Vagina (tissue), 2 donors: Measurements from ENCODE around the gene ST6GAL2. TPM values are rescaled to one million over a fixed set of nuclear protein-coding genes. Genes with fewer than 3 reads are reported as not detected.

ENCODE experiments used
- DNase-seq, 2 donors: peaks; one replicate each; pipeline ENCODE4 v3.0.0-alpha.2; 2017; ENCODE audit errors: extremely low spot score in 2 of 2
- H3K27ac ChIP-seq: fragments of 200-600 bp; sonication (generic); one replicate; pipeline ENCODE4 v1.5.1; 2019
- H3K27me3 ChIP-seq: fragments of 200-600 bp; sonication (generic); one replicate; pipeline ENCODE4 v1.5.1; 2019
- H3K36me3 ChIP-seq, 2 donors: fragments of 200-600 bp; sonication (generic); one replicate each; pipeline ENCODE4 v1.5.1; 2017 to 2019
- H3K4me1 ChIP-seq: fragments of 200-600 bp; sonication (generic); one replicate; pipeline ENCODE4 v1.5.1; 2019
- H3K4me3 ChIP-seq, 2 donors: fragments of 200-600 bp; sonication (generic); 1 replicate in 1 of 2; 2 replicates in 1 of 2; pipeline ENCODE4 v1.5.1; 2016 to 2019
- H3K9me3 ChIP-seq: fragments of 200-600 bp; sonication (generic); one replicate; pipeline ENCODE4 v1.5.1; 2019
- POLR2A ChIP-seq, 2 donors: fragments of 450-650 bp; IDR thresholded peaks; one replicate each; pipeline ENCODE4 v1.6.1; 2017; ENCODE audit warnings: antibody characterized with exemption in 2 of 2, mild to moderate bottlenecking in 2 of 2, moderate library complexity in 2 of 2
- POLR2AphosphoS5 ChIP-seq, 2 donors: sonication (generic); formaldehyde crosslinking; IDR thresholded peaks; one replicate each; pipeline ENCODE4 v1.9.0; 2017; ENCODE audit warnings: antibody characterized with exemption in 2 of 2, mild to moderate bottlenecking in 2 of 2, low read depth in 1 of 2; ENCODE audit not compliant: insufficient read depth in 1 of 2
- intact Hi-C: fragments of 100-400 bp; cut with DNase I; formaldehyde crosslinking; loops from one replicate; pipeline ENCODE4 v1.15.1; 2023
- total RNA-seq: library from RNA; depleted of rRNA; stranded (reverse); fragments of >200 nt; gene quantifications from one replicate; pipeline ENCODE4 v1.2.3, GENCODE V29; 2016
- TF ChIP-seq, protein P1 (sequence below), 3 experiments: fragments of 450-650 bp in 2 of 3; fragments of 200-600 bp in 1 of 3; sonication (generic) in 1 of 3; IDR thresholded peaks; one replicate each; pipeline ENCODE4 v1.5.1; 2017 to 2019; ENCODE audit warnings: antibody characterized with exemption in 3 of 3, mild to moderate bottlenecking in 2 of 3, moderate library complexity in 2 of 3

The ST6GAL2 gene
- total RNA-seq, 1 donor from 2014 or later = 2.9 TPM

GRCh38 chr2:106843910-106844250, 42.1 kb downstream of the ST6GAL2 start:
- TF ChIP-seq POLR2A (IDR thresholded peaks at IDR 0.05) (no peak), POLR2AphosphoS5 (IDR thresholded peaks at IDR 0.05; ENCODE audit: insufficient read depth in 1 of 2, low read depth in 1 of 2) (no peak)
- TF ChIP-seq, protein P1, sequence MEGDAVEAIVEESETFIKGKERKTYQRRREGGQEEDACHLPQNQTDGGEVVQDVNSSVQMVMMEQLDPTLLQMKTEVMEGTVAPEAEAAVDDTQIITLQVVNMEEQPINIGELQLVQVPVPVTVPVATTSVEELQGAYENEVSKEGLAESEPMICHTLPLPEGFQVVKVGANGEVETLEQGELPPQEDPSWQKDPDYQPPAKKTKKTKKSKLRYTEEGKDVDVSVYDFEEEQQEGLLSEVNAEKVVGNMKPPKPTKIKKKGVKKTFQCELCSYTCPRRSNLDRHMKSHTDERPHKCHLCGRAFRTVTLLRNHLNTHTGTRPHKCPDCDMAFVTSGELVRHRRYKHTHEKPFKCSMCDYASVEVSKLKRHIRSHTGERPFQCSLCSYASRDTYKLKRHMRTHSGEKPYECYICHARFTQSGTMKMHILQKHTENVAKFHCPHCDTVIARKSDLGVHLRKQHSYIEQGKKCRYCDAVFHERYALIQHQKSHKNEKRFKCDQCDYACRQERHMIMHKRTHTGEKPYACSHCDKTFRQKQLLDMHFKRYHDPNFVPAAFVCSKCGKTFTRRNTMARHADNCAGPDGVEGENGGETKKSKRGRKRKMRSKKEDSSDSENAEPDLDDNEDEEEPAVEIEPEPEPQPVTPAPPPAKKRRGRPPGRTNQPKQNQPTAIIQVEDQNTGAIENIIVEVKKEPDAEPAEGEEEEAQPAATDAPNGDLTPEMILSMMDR (IDR thresholded peaks at IDR 0.05) = no peak
- DNase-seq = no peak

DNA sequence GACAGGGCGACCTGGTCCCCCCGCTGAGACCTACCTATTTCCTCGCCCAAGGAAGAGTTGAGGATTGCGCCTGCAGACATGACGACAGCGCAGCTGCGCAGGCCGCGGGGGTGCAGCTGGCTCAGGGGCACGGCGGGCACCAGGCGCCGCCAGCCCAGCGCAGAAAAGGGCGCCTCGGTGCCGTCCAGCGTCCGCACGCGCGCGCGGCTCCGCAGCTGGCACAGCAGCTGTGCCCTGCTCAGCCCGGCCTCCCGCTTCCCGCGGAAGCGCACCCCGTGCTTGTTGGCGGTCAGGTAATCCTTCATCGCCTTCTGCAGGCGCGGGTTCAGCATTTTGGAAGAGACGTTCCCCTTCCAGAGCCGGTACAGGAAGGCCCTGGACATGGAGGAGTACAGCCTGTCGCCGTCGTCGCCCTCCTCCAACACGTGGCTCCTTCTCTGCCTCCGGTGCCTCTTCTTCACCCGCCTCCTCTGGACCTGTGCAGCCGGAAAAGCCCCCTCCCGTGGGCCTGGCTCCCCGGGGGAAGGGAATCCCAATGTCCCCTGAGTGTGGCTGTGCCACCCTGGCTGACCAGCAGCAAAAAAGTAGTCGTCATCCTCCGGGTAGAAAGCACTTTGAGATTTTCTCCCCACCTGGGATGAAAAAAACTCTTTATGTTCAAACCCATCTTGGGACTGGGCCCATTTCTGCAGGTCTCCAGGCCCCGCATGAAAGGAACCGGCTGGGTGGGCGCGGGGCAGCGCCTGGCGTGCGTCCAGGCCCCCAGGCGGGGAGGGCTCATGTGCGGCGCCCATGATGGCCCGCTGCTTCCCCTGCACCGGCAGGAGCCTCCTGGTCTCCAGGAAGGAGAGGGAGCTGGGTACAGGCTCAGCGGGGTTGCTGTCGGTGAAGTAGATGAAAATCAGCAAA, 42.7 kb downstream of the ST6GAL2 start:
- Histone ChIP-seq H3K9me3 (no peaks in the 10 kb centered on the region), H3K27me3 (no peaks in the 10 kb centered on the region), H3K36me3 (no peaks in the 10 kb centered on the region), H3K4me3 (no peak overlapping the region), H3K27ac (no peak overlapping the region), H3K4me1 (no peaks in the 10 kb centered on the region)
- TF ChIP-seq, protein P1 (IDR thresholded peaks at IDR 0.05) = no peak
- intact Hi-C loops = no loop called here
- DNase-seq = no peak

More at GRCh38 chr2:106843910-106844250, 42.1 kb downstream of the ST6GAL2 start:
- Histone ChIP-seq H3K27me3 (no peaks in the 10 kb centered on the region), H3K36me3 (no peaks in the 10 kb centered on the region), H3K4me1 (no peaks in the 10 kb centered on the region), H3K4me3 (no peak overlapping the region), H3K9me3 (no peaks in the 10 kb centered on the region), H3K27ac (no peak overlapping the region)
- intact Hi-C loops = no loop called here

DNA sequence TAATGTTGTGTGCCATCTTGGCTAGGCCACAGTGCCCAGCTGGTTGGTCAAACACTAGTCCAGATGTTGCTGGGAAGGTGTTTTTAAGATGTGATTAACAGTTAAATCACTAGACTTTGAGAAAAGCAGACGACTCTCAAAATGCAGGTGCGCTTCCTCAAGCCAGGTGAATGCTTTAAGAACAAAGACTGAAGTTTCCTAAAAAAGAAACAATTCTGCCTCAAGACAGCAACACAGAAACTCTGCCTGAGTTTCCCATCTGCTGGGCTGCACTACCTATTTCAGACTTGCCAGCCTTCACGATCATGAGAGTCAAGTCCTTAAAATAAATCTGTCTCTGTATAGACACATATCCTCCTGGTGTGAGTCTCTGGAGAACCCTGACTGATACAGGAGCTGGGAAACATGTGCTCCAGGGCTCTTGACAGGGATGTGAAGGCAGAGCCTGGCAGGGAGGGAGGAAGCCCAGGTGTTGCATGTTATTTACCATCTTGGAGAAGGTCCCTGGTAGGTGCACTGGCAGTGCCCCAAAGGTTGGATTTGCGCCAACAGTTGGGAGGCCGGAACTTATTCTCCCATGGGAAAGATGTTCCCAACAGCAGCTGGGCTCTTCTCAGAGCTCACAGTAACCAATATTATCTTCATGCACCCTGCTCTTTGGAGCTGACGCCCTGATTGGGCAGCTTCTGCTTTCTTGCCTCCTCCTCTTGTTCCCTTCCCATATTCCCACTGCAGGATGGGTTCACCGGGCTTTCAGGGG, 43.9 kb downstream of the ST6GAL2 start:
- no peak for DNase-seq
- intact Hi-C loops = no loop called here
- no peaks in the 10 kb centered on the region for H3K9me3 ChIP-seq

DNA sequence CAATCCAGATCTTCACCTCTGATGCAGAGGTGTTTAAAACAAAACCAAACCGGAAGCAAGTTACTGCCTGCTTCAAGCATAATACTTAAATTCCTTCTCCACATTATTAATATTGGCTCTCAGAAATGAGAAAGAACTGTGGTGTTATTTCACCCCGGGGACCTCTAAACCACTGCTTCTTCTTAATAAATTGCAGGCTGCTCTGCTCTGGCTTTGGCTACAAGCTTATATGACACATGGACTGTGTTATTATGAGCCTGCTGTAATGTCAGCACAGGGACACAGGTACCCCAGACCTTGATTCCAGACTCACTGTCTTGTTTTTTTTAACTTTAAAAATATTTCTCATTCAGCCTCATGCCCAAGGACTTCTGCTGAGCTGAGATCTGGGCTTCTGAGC, 45.1 kb downstream of the ST6GAL2 start:
- TF ChIP-seq, protein P1 (IDR thresholded peaks at IDR 0.05) = no peak
- TF ChIP-seq POLR2AphosphoS5 (IDR thresholded peaks at IDR 0.05; ENCODE audit: insufficient read depth in 1 of 2, low read depth in 1 of 2) = no peak
- no peak for TF ChIP-seq POLR2A (IDR thresholded peaks at IDR 0.05)
- H3K27ac ChIP-seq = no peak overlapping the region

More for the DNA sequence above, 43.9 kb downstream of the ST6GAL2 start:
- TF ChIP-seq, protein P1 (IDR thresholded peaks at IDR 0.05) = no peak
- TF ChIP-seq POLR2A (IDR thresholded peaks at IDR 0.05) (no peak), POLR2AphosphoS5 (IDR thresholded peaks at IDR 0.05; ENCODE audit: insufficient read depth in 1 of 2, low read depth in 1 of 2) (no peak)
- no peaks in the 10 kb centered on the region for H3K4me1 ChIP-seq
- no peak overlapping the region for H3K27ac ChIP-seq
- no peaks in the 10 kb centered on the region for H3K27me3 ChIP-seq
- no peaks in the 10 kb centered on the region for H3K36me3 ChIP-seq
- H3K4me3 ChIP-seq = no peak overlapping the region

More for the DNA sequence above, 45.1 kb downstream of the ST6GAL2 start:
- no peak for DNase-seq
- intact Hi-C loops = no loop called here
- no peak overlapping the region for H3K4me3 ChIP-seq
- H3K4me1 ChIP-seq = no peaks in the 10 kb centered on the region
- H3K27me3 ChIP-seq = no peaks in the 10 kb centered on the region
- H3K9me3 ChIP-seq = no peaks in the 10 kb centered on the region
- H3K36me3 ChIP-seq = no peaks in the 10 kb centered on the region
